HG03108 (cell line): ENCODE results near the gene ARPC1A.
A peak's percentile ranks its signal among the peaks of the same experiment; 100 is the strongest.
"Not testable (repeated sequence)": the region's sequence is repeated elsewhere in the genome, so short reads cannot be mapped to it uniquely, and the experiment has no call there.

Experiments
- ATAC-seq: cut with Tn5 transposase; IDR thresholded peaks from one replicate; pipeline ENCODE4 v1.9.1; 2021; ENCODE audit warnings: moderate library complexity; ENCODE audit not compliant: unreplicated experiment

Gene ARPC1A

DNA sequence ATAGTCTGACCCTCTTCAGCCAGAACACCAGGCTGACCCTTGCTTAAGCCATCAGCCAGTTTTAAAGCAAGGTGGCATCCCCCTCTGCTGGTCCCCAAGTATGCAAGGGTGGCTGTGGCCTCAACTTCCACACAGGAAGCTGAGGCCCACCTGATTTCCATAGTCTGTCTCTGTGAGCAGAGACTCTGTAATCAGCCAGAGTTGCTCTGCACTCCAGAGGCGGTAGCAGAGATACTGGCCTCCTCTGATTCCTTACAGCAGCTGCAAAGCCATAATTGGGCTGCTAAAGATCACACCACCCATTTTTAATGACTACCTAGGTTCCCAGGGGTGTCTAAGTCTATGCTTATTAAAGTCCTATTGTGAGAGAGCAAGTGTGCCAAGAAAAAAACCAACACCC is 80.9 kb downstream of the ARPC1A start:
- no peak for ATAC-seq

DNA sequence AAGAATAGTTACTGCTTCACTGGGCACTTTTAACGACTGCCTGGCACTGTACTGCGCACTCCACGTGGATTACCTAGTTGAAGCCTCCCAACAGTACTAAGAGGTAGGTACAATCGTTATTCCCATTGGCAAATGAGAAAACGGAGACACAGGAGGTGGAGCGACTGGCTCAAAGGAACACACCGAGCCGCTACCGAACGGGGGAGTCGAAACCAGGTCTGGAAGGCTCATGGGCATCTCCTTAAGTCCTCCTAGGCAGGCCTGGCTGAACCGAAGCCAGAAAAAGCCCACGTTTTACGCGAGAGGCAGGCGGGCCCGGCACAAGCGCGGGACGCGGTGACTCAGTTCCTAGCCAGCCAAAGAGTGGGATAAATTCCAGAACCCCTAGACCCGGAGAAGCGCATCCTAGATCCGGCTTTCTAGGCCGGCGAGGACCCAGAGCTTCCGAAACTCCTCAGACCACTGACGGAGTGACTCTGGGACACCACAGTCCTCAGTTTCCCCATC is 82.2 kb downstream of the ARPC1A start:
- peak; percentile 1 for ATAC-seq

DNA sequence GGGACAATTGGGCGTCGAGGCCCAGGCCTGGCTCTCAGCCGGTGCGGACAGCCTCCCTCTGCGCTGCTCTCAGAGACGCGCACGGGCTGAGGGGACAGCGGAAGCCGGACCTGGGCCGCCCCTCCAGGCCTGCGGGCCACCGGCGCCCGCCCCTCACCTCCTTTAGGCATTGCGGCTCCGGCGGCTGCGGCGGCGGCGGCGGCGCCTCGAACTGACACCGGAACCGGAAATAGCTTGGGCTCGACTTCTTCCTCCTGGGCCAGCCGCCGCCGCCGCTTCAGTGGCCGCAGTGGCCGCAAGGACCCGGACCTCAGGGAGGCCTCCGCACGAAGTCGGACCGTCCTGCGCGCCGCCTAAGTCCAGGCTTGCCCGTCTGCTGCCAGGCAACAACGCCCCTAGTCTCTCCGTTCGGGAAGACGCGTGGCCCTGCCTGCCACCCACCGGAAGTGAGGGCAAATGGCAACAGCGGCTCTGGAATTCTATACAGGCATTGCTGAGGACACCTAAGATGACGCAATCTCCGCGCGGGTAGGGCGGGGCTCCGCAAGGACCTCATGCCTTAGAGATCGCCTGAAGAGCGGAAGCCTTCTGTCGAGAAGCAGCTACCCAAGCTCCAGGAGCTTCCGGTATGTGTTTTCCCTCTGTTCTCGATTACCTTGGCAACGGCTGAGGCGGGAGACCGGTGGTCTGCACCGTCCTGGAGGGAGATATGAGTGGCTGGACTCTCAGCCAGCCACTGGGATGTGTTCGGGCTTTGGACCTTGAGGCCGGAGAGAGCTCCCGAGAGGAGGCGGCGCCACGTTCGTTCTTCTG is 82.9 kb downstream of the ARPC1A start, which contains the start of the genes BUD31 and PDAP1:
BUD31 (plus strand) TSS at position 591 of the 813 bp plus-strand sequence. CDS start 2,124 bp downstream, outside the sequence.
PDAP1 (minus strand) TSS at position 219 of the 813 bp plus-strand sequence; CDS start at position 170, 49 bp downstream.
- peak; percentile 65 for ATAC-seq

DNA sequence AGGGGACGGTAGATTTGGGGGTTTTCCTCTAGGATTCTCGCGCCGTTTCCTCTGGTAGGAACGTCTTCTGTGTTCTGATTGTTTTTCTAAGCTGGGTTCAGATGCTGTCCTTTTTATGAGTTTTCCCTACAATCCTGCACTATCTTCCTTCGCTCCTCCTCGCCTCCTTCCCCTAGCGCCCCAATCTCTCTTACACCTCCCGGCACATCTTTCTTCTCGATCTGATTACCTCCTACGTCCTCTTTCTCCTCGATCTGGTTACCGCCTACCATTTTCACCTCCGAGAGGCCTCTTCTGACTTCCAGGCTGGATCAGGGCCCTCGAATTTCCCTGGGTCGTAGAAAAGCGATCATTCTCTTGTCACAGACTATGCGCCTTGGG is 83.5 kb downstream of the ARPC1A start:
- ATAC-seq, result peak; percentile 10

DNA sequence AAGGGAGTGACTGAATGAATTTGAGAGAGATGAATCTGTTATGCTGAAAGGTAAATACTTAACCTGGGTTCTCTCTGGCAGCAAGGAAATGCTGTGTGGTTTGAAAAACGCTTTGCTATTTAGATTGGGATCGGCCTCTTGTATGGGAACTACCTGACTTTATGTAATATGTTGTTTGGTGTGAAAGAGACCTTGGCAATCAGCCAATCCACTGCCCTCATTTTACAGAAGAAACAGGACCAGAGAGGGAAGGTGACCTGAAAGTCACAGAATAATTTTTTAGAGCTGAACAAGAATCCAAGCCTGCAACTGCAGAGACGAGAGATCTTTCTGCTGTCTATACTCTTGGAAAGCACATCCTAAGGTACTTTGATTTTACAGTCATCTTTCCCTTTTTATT is 84.1 kb downstream of the ARPC1A start:
- no peak for ATAC-seq

DNA sequence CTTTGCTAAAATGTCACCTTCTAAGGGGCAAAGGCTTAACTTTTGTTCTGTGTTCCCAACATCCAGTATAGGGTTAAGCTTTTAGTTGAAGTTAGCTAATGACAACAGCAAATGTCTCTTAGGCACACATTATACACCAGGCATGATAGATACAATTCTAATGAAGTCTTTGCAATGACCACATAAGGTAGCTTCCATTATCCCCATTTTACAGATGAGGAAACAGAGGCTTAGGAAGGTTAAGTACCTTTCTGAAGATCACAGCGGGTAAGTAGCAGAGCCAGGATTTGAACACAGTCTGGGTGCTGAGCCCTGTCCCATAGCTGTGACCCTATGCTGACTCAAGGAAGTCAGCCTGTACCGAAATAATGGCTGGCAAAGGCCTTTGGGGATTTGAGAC is 84.9 kb downstream of the ARPC1A start:
- no peak for ATAC-seq

DNA sequence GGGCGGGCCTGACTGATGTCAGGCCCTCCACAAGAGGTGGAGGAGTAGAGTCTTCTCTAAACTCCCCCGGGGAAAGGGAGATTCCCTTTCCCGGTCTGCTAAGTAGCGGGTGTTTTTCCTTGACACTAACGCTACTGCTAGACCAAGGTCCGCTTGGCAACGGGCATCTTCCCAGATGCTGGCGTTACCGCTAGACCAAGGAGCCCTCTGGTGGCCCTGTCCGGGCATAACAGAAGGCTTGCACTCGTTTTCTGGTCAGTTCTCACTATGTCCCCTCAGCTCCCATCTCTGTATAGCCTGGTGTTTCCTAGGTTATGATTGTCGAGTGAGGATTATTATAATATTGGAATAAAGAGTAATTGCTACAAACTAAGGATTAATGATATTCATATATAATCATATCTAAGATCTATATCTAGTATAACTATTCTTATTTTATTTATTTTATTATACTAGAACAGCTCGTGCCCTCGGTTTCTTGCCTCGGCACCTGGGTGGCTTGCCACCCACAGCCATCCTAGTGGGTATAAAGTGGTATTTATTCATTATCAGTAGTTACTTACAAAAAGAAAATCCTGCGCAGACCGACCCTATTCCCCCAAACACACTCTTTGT is 89.9 kb downstream of the ARPC1A start:
- not testable (repeated sequence) for ATAC-seq
